HEK293T (cell line): Measurements from ENCODE around the gene ZNF804B.

Source experiments
- ELF4 ChIP-seq: fragments of 450-650 bp; IDR thresholded peaks from 2 replicates; pipeline ENCODE4 v1.6.1; 2017; ENCODE audit warnings: antibody characterized with exemption
- L3MBTL2 ChIP-seq: fragments of 450-650 bp; conservative IDR thresholded peaks from 2 replicates; pipeline ENCODE4 v1.6.1; 2016; ENCODE audit warnings: mild to moderate bottlenecking
- SP1 ChIP-seq: fragments of 450-650 bp; IDR thresholded peaks from 2 replicates; pipeline ENCODE4 v1.6.1; 2017

GRCh38 chr7:89041240-89041639 is 281.7 kb downstream of the ZNF804B start:
- TF ChIP-seq ELF4 (no peak), L3MBTL2 (no peak), SP1 (no peak)
